SK-N-SH (cell line): Measurements from ENCODE around the gene SESTD1. TPM values are rescaled to one million over a fixed set of nuclear protein-coding genes. Genes with fewer than 3 reads are reported as not detected.

Source experiments
- CTCF ChIA-PET: fragments of 300-600, 350-600 bp; formaldehyde crosslinking; extraction: SDS; loops from one replicate; lab custom pipeline; 2021; lab: Yijun Ruan, JAX
- POLR2A ChIA-PET: fragments of 350-600 bp; sonication (Branson Sonifier 250); formaldehyde crosslinking; extraction: SDS; loops from one replicate; lab custom pipeline; 2020; ENCODE audit warnings: antibody characterized with exemption, inconsistent platforms; lab: Yijun Ruan, JAX
- DNase-seq: peaks from one replicate; pipeline ENCODE4 v3.0.0; 2012
- H2AFZ ChIP-seq: fragments of 200-600 bp; sonication (generic); 2 replicates; pipeline ENCODE4 v1.8.1; 2016; ENCODE audit warnings: antibody characterized with exemption, mild to moderate bottlenecking, low read depth
- H3F3A ChIP-seq: fragments of 200-600 bp; sonication (generic); replicated peaks from 2 replicates; pipeline ENCODE3; 2016; ENCODE audit warnings: antibody characterized with exemption, mild to moderate bottlenecking; ENCODE audit not compliant: insufficient read depth
- H3K27ac ChIP-seq, 2 experiments: fragments of 200-500 bp in 1 of 2; fragments of 200-600 bp in 1 of 2; sonication (Bioruptor generic) in 1 of 2; sonication (generic), shearing (Covaris generic) in 1 of 2; 2 replicates each; pipeline versions ENCODE4 v1.5.1 to v1.6.1; 2014 to 2016; ENCODE audit warnings: low read depth in 2 of 2, inconsistent platforms in 1 of 2, low read length in 1 of 2, mild to moderate bottlenecking in 1 of 2, mixed read lengths in 1 of 2
- H3K27me3 ChIP-seq: fragments of 200-600 bp; sonication (generic), shearing (Covaris generic); 2 replicates; pipeline ENCODE4 v1.6.1; 2016; ENCODE audit warnings: mixed run types; ENCODE audit not compliant: insufficient read depth
- H3K36me3 ChIP-seq, 2 experiments: fragments of 200-500 bp in 1 of 2; fragments of 200-600 bp in 1 of 2; sonication (Bioruptor generic) in 1 of 2; sonication (generic) in 1 of 2; replicated peaks in 1 of 2; 2 replicates each; pipeline versions ENCODE3 to v1.5.1; 2014 to 2016; ENCODE audit warnings: low read length in 1 of 2, mild to moderate bottlenecking in 1 of 2; ENCODE audit not compliant: insufficient read depth in 2 of 2, control insufficient read depth in 1 of 2
- H3K4me1 ChIP-seq, 2 experiments: fragments of 200-500 bp in 1 of 2; fragments of 200-600 bp in 1 of 2; sonication (Bioruptor generic) in 1 of 2; sonication (generic), shearing (Covaris generic) in 1 of 2; 2 replicates each; pipeline versions ENCODE4 v1.5.1 to v1.6.1; 2014 to 2016; ENCODE audit warnings: low read depth in 1 of 2, low read length in 1 of 2, mixed run types in 1 of 2; ENCODE audit not compliant: insufficient read depth in 2 of 2, control insufficient read depth in 1 of 2
- H3K4me2 ChIP-seq: fragments of 200-600 bp; sonication (generic), shearing (Covaris generic); 2 replicates; pipeline ENCODE4 v1.6.1; 2017; ENCODE audit warnings: mixed run types
- H3K4me3 ChIP-seq, 2 experiments: fragments of 200-500 bp in 1 of 2; fragments of 200-600 bp in 1 of 2; sonication (Bioruptor generic) in 1 of 2; sonication (generic), shearing (Covaris generic) in 1 of 2; 2 replicates each; pipeline versions ENCODE4 v1.5.1 to v1.8.1; 2014 to 2016; ENCODE audit warnings: low read depth in 2 of 2, inconsistent platforms in 1 of 2, low read length in 1 of 2, mild to moderate bottlenecking in 1 of 2, mixed read lengths in 1 of 2, moderate library complexity in 1 of 2
- H3K79me2 ChIP-seq: fragments of 200-600 bp; sonication (generic); 2 replicates; pipeline ENCODE4 v1.8.1; 2017; ENCODE audit warnings: mild to moderate bottlenecking; ENCODE audit not compliant: insufficient read depth
- H3K9ac ChIP-seq: fragments of 200-600 bp; sonication (generic); 2 replicates; pipeline ENCODE4 v1.6.1; 2017; ENCODE audit warnings: mixed run types
- H3K9me2 ChIP-seq: fragments of 200-600 bp; sonication (generic); 2 replicates; pipeline ENCODE4 v1.6.1; 2017; ENCODE audit warnings: mixed run types
- H3K9me3 ChIP-seq: fragments of 200-600 bp; sonication (generic); 2 replicates; pipeline ENCODE4 v1.6.1; 2017; ENCODE audit warnings: mixed run types, mild to moderate bottlenecking, moderate library complexity
- H4K20me1 ChIP-seq: fragments of 200-600 bp; sonication (generic); 2 replicates; pipeline ENCODE4 v1.6.1; 2017; ENCODE audit warnings: mild to moderate bottlenecking, mixed run types; ENCODE audit not compliant: insufficient read depth
- CTCF ChIP-seq: fragments of 200-600 bp; sonication (generic); IDR thresholded peaks from 2 replicates; pipeline ENCODE4 v1.6.1; 2017; ENCODE audit warnings: antibody characterized with exemption, mild to moderate bottlenecking, moderate library complexity
- ELF1 ChIP-seq: IDR thresholded peaks from 2 replicates; pipeline ENCODE4 v1.4.0; 2012
- EP300 ChIP-seq, 2 experiments: IDR thresholded peaks; 2 replicates each; pipeline versions ENCODE4 v1.4.0 to v1.6.1; 2012; ENCODE audit warnings: borderline replicate concordance in 1 of 2, low read depth in 1 of 2, low read length in 1 of 2
- IRF3 ChIP-seq: fragments of 150-350 bp; IDR thresholded peaks from 2 replicates; pipeline ENCODE4 v1.6.1; 2016; ENCODE audit warnings: mild to moderate bottlenecking, low read depth, low read length
- NFIC ChIP-seq: IDR thresholded peaks from 2 replicates; pipeline ENCODE4 v1.4.0; 2012; ENCODE audit warnings: borderline replicate concordance
- PBX3 ChIP-seq: IDR thresholded peaks from 2 replicates; pipeline ENCODE4; 2012
- POLR2AphosphoS5 ChIP-seq: IDR thresholded peaks from 2 replicates; pipeline ENCODE4 v1.6.1; 2012; ENCODE audit warnings: low read depth, low read length
- RAD21 ChIP-seq: IDR thresholded peaks from 2 replicates; pipeline ENCODE4 v1.6.1; 2012; ENCODE audit warnings: mild to moderate bottlenecking, low read length
- RCOR1 ChIP-seq: fragments of 150-350 bp; IDR thresholded peaks from 2 replicates; pipeline ENCODE4 v1.6.1; 2017; ENCODE audit warnings: antibody characterized with exemption, low read length
- RFX5 ChIP-seq: IDR thresholded peaks from 2 replicates; pipeline ENCODE4 v1.6.1; 2012; ENCODE audit warnings: mild to moderate bottlenecking, improper control_type of control experiment, low read length
- RXRA ChIP-seq: IDR thresholded peaks from 2 replicates; pipeline ENCODE4 v1.4.0; 2012; ENCODE audit warnings: low read depth, mild to moderate bottlenecking, borderline replicate concordance
- SIN3A ChIP-seq: IDR thresholded peaks from 2 replicates; pipeline ENCODE4 v1.6.1; 2012; ENCODE audit warnings: low read depth, mild to moderate bottlenecking, low read length, moderate library complexity, borderline replicate concordance
- TAF1 ChIP-seq: IDR thresholded peaks from 2 replicates; pipeline ENCODE4 v1.6.1; 2012; ENCODE audit warnings: low read depth, mild to moderate bottlenecking, low read length, moderate library complexity, borderline replicate concordance
- TEAD4 ChIP-seq: IDR thresholded peaks from 2 replicates; pipeline ENCODE4 v1.4.0; 2012; ENCODE audit warnings: mild to moderate bottlenecking, borderline replicate concordance; ENCODE audit not compliant: insufficient read depth
- USF1 ChIP-seq: IDR thresholded peaks from 2 replicates; pipeline ENCODE4 v1.4.0; 2012; ENCODE audit warnings: low read depth, borderline replicate concordance
- YY1 ChIP-seq: IDR thresholded peaks from 2 replicates; pipeline ENCODE4 v1.4.0; 2012; ENCODE audit warnings: low read depth, mild to moderate bottlenecking
- whole genome bisulfite sequencing: methylation state at CpG from one replicate; pipeline ENCODE4 v1.1.6; 2017; ENCODE audit warnings: low lambda C conversion rate; 5-methylcytosine and 5-hydroxymethylcytosine counted together
- polyA plus RNA-seq, 3 experiments: library from polyadenylated mRNA; depleted of rRNA; stranded (reverse); fragments of >200 nt; gene quantifications; 2 replicates each; pipeline ENCODE4 v1.2.3, GENCODE V29; 2012

The SESTD1 gene
- polyA plus RNA-seq, 1 of the 3 experiments (the other 2 are of a cell fraction): 4.6 TPM

GRCh38 chr2:179265082-179265510, 464 bp upstream of the SESTD1 start:
- TF ChIP-seq TAF1 (no peak), RAD21 (no peak), IRF3 (no peak), RFX5 (no peak), NFIC (no peak), SIN3A (no peak), POLR2AphosphoS5 (no peak), RCOR1 (no peak), RXRA (no peak), USF1 (no peak), CTCF (no peak), TEAD4 (no peak), YY1 (no peak), PBX3 (no peak), ELF1 (no peak), EP300 (IDR thresholded peaks at IDR 0.05; ENCODE audit: borderline replicate concordance in 1 of 2, low read depth in 1 of 2, low read length in 1 of 2) (no peak)
- 75% methylated on average over 3 of the region's 5 CpGs for WGBS
- Histone ChIP-seq H3K4me1 (peaks cover 6 to 10% of the 10 kb centered on the region in 2 experiments; a peak in 3 of 4 replicates), H3K4me3 (peak overlapping the region; percentile 87 to 93; a peak in 3 of 4 replicates), H3K27ac (no peak overlapping the region), H2AFZ (peak overlapping the region; percentile 95), H3K36me3 (peaks cover 0 to 1% of the 10 kb centered on the region in 2 experiments), H3K9me2 (no peaks in the 10 kb centered on the region), H3K4me2 (peak overlapping the region; percentile 69; the same call in 1 of the 2 replicates), H3K27me3 (no peaks in the 10 kb centered on the region), H3K9ac (peak overlapping the region; percentile 82; the same call in 1 of the 2 replicates), H3F3A (peaks cover 11% of the 10 kb centered on the region), H3K79me2 (peaks cover 37% of the 10 kb centered on the region), H4K20me1 (no peaks in the 10 kb centered on the region), H3K9me3 (no peaks in the 10 kb centered on the region)
- POLR2A ChIA-PET: no interaction called here
- DNase-seq: no peak
- CTCF ChIA-PET: no interaction called here
